Gastrocnemius medialis (tissue), 4 donors: ENCODE results near the gene TMEM171. TPM values are rescaled to one million over a fixed set of nuclear protein-coding genes. Genes with fewer than 3 reads are reported as not detected.

Source experiments
- ATAC-seq, 2 donors: fragments of 150-250 bp; one replicate each; pipeline ENCODE4 v1.9.1; 2016
- DNase-seq, 2 donors: peaks; one replicate each; pipeline ENCODE4 v3.0.0-alpha.2; 2019
- H3K27ac ChIP-seq, 4 donors: fragments of 200-600 bp; sonication (generic); 1 replicate in 1 of 4; 2 replicates in 3 of 4; pipeline ENCODE4 v1.5.1; 2016 to 2018; ENCODE audit warnings: mild to moderate bottlenecking in 2 of 4, moderate library complexity in 1 of 4
- H3K27me3 ChIP-seq, 3 donors: fragments of 200-600 bp; sonication (generic) in 2 of 3; 1 replicate in 1 of 3; 2 replicates in 2 of 3; pipeline versions ENCODE4 v1.5.1 to v1.6.0; 2016 to 2019; ENCODE audit warnings: mild to moderate bottlenecking in 1 of 3, moderate library complexity in 1 of 3
- H3K36me3 ChIP-seq, 2 donors: fragments of 200-600 bp; sonication (generic) in 1 of 2; one replicate each; pipeline ENCODE4 v1.5.1; 2017 to 2018
- H3K4me1 ChIP-seq, 2 donors: fragments of 200-600 bp; sonication (generic) in 1 of 2; one replicate each; pipeline ENCODE4 v1.5.1; 2016 to 2017; ENCODE audit warnings: mild to moderate bottlenecking in 2 of 2
- H3K4me3 ChIP-seq, 4 donors: fragments of 200-600 bp; sonication (generic) in 3 of 4; 1 replicate in 1 of 4; 2 replicates in 3 of 4; pipeline ENCODE4 v1.5.1; 2016 to 2019; ENCODE audit warnings: mild to moderate bottlenecking in 2 of 4
- H3K9me3 ChIP-seq, 3 donors: fragments of 200-600 bp; sonication (generic) in 2 of 3; 1 replicate in 1 of 3; 2 replicates in 2 of 3; pipeline ENCODE4 v1.5.1; 2016 to 2019
- CTCF ChIP-seq, 5 experiments: fragments of 450-650 bp in 3 of 5; fragments of 200-600 bp in 2 of 5; sonication (generic) in 2 of 5; IDR thresholded peaks in 4 of 5; conservative IDR thresholded peaks in 1 of 5; 1 replicate in 4 of 5; 2 replicates in 1 of 5; pipeline ENCODE4 v1.5.1; 2016 to 2019; ENCODE audit warnings: antibody characterized with exemption in 5 of 5, mild to moderate bottlenecking in 3 of 5, moderate library complexity in 3 of 5
- POLR2A ChIP-seq, 2 donors: fragments of 450-650 bp; IDR thresholded peaks; one replicate each; pipeline ENCODE4 v1.6.1; 2017; ENCODE audit warnings: antibody characterized with exemption in 2 of 2, mild to moderate bottlenecking in 2 of 2, moderate library complexity in 2 of 2
- in situ Hi-C, 4 donors: fragments of 200-750 bp; cut with MboI; loops; one replicate each; pipeline versions ENCODE4 v1.15.0 to v1.8.0; 2017; ENCODE audit warnings: low sequenced_read_pairs in 4 of 4
- intact Hi-C: fragments of 100-400 bp; cut with DNase I; formaldehyde crosslinking; loops from one replicate; pipeline ENCODE4 v1.15.1; 2023; ENCODE audit warnings: low total_unique reads
- total RNA-seq, 4 donors: library from RNA; depleted of rRNA; stranded (reverse); fragments of >200 nt; gene quantifications; one replicate each; pipeline versions ENCODE4 v1.1.0 to v1.2.3, GENCODE V29; 2016

Gene TMEM171
- total RNA-seq, 4 donors from 2014 or later = 0.27 to 0.97 TPM; not detected in 2

- intact Hi-C loops (no loop called here), in situ Hi-C loops (no loop called here)
- no peak for TF ChIP-seq CTCF (IDR thresholded peaks at IDR 0.05 in 4 of 5, conservative IDR thresholded peaks at IDR 0.05 in 1 of 5)
- no peak for TF ChIP-seq POLR2A (IDR thresholded peaks at IDR 0.05)
- Histone ChIP-seq H3K27me3 (no peaks in the 10 kb centered on the region), H3K27ac (no peak overlapping the region), H3K4me1 (no peaks in the 10 kb centered on the region), H3K4me3 (no peak overlapping the region), H3K36me3 (no peaks in the 10 kb centered on the region), H3K9me3 (no peaks in the 10 kb centered on the region)
- ATAC-seq (no peak), DNase-seq (no peak)
Observed at GRCh38 chr5:73154208-73155006, 34.0 kb downstream of the TMEM171 start.

DNA sequence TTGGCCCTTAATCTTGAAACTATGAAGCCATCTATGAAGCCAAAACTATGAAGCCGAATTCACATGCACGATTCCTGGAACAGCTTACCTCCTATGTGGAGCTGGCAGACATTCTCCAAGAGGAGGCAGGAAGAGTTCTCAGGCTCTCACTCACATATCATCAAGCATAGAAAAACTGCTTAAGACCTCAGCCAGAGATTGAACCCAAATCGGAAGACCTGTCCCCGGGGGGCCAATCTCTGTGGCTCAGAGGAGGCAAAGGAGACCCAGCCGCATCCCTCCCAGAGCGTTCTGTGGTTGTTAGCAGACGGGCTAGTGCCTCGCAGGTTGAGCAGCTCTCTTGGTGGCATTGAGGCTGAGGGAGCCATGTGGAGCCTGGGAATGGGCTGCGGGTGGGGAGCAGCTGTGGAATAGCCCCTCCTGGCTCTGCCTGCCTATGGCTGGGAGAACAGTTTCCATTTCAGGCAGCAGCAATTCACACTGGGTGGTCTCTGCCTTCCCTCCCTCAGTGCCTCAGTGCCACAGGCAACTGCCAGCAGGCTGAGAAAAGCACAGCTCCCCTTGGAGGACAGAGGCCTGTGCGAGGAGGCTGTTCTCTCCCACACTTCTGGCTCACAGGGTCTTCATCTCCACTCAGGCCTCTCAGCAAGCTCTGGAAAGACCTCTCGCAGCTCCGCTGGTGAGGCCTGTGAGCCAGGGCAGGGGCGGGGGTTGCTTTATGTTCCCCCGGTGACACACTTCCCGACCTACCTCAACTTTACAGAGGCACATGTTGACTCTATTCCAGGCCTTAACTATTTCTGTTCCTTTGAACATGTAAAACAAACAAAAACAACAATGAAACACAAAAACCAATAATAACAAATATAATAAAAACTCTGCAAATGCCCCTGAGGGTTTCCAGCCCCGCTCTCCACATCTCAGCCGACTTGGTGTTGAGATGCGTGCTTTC, 35.2 kb downstream of the TMEM171 start:
- TF ChIP-seq CTCF (IDR thresholded peaks at IDR 0.05 in 4 of 5, conservative IDR thresholded peaks at IDR 0.05 in 1 of 5) = no peak
- TF ChIP-seq POLR2A (IDR thresholded peaks at IDR 0.05) = no peak
- no peak for DNase-seq
- H3K36me3 ChIP-seq = no peaks in the 10 kb centered on the region
- in situ Hi-C loops (no loop called here), intact Hi-C loops (no loop called here)
- no peak overlapping the region for H3K27ac ChIP-seq
- H3K4me1 ChIP-seq = no peaks in the 10 kb centered on the region
- no peak overlapping the region for H3K4me3 ChIP-seq
- H3K27me3 ChIP-seq = no peaks in the 10 kb centered on the region
- no peaks in the 10 kb centered on the region for H3K9me3 ChIP-seq
- ATAC-seq = no peak

GRCh38 chr5:73157414-73158303, 37.3 kb downstream of the TMEM171 start:
- intact Hi-C loops (no loop called here), in situ Hi-C loops (no loop called here)
- TF ChIP-seq CTCF (IDR thresholded peaks at IDR 0.05 in 4 of 5, conservative IDR thresholded peaks at IDR 0.05 in 1 of 5) = no peak
- TF ChIP-seq POLR2A (IDR thresholded peaks at IDR 0.05) = no peak
- no peaks in the 10 kb centered on the region for H3K4me1 ChIP-seq
- no peak for ATAC-seq
- no peak overlapping the region for H3K27ac ChIP-seq
- H3K9me3 ChIP-seq = no peaks in the 10 kb centered on the region
- H3K27me3 ChIP-seq = no peaks in the 10 kb centered on the region
- DNase-seq = no peak
- no peaks in the 10 kb centered on the region for H3K36me3 ChIP-seq
- H3K4me3 ChIP-seq = no peak overlapping the region

- no peak overlapping the region for H3K27ac ChIP-seq
- no peaks in the 10 kb centered on the region for H3K4me1 ChIP-seq
- no peak for DNase-seq
- H3K9me3 ChIP-seq = no peaks in the 10 kb centered on the region
- in situ Hi-C loops = no loop called here
- no peak for ATAC-seq
- H3K4me3 ChIP-seq = no peak overlapping the region
- H3K36me3 ChIP-seq = no peaks in the 10 kb centered on the region
- TF ChIP-seq CTCF (IDR thresholded peaks at IDR 0.05 in 4 of 5, conservative IDR thresholded peaks at IDR 0.05 in 1 of 5) (no peak), POLR2A (IDR thresholded peaks at IDR 0.05) (no peak)
- intact Hi-C loops = no loop called here
- no peaks in the 10 kb centered on the region for H3K27me3 ChIP-seq
Observed at GRCh38 chr5:73158313-73158712, 37.9 kb downstream of the TMEM171 start.
